OCI-M2 (cell line): Measurements from ENCODE around the gene MAFG.

ENCODE experiments used
- DNase-seq: peaks from one replicate; lab custom pipeline; 2025; ENCODE audit not compliant: unreplicated experiment; lab: John Stamatoyannopoulos, UW

Gene MAFG

GRCh38 chr17:81909966-81910839, 17.3 kb downstream of the MAFG start:
- no peak for DNase-seq

DNA sequence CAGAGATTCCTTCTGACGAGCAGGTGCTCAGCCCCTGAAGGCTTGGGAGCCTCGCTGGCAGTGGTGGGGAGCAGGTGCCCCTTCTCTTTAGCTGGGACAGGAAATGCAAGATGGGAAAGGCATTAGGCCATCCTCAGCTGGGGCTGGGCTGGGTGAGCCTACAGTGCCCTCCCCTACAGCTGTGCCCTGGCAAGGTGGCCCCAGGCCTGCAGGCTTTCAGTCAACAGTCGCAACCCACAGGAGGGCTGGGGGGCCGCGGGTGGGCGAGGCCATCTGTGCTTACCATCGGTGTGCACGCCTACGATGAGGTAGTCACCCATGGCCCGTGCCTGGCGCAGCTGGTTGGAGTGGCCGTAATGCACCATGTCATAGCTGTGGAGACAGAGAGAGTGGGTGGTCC, 18.3 kb downstream of the MAFG start:
- DNase-seq: no peak

GRCh38 chr17:81908793-81909192, 18.7 kb downstream of the MAFG start:
- DNase-seq: no peak

DNA sequence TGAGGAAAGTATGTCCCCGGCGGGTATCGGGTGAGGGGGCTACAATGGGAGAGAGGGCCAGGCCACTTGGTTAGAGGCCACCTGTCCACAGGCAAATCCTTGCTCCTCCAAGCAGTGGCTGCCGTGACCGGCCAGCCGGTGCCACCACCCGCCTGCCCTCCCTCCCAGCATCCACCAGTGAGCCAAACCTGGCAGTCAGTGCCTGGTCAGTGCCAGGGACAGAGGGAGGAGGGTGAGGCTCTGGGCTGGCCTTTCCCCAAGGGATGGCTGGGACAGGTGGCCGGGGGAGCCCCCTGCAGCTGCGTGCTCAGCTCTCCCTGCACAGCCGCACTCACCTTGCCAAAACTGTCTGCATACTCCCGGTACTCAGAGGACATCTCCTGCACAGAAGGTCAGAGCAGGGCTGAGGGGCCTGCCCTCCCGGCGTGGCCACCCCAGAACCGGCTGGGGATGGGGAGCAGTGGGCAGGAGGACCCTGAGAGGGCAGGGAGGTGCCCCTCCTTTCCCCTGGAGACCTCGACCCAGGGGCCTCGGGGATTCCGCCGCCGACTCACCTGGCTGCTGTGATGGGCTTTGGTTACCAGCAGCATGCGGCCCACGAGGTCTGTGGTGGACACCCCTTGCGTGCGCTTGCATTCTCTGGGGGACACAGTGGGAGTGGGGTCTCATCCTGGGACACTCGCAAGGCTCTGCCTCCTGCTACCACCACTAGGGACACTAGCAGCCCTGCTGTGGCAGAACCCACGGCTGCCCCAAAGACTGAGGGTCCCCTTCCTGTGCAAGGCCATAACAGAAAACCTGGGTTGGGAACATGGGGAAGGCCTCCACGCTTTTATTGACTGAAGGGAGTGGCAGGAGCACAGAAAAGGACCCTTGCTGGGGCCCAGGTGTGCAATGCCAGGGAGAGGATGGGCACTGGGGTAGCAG, 20.1 kb downstream of the MAFG start:
- no peak for DNase-seq

DNA sequence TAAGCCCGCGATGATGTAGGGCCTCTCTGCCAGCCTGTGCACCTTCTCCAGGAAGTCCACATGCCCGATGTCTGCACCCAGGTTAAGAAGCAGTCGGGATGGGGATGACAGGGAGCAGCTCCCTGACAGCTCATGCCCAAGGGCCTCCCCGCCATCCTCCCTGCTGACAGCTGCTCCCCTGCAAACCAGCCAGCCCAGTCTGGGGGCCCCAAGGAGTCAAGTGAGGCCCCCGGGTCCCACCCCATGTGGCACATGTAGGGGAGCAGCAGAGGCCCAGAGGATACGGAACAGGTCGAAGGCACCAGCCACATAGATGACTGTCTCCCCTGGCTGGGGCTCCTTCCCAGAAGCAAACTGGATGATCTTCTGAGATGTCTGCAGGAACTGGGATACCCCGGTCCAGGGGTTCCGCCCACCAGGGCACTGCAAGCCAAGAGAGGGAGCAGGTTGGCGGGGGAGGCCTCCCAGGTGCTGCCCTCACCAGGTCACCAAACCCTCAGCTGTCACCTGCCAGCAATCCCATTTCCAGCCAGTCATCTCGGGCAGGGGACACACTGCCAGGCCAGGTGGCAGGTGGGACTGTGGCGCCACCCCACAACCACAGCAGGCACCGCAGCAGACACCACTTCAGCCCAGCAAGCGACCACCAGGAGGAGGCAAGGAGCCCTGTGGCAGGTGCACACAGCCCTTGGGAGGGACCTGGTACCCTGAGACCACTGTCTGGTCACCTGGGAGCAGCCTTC, 20.9 kb downstream of the MAFG start:
- DNase-seq: no peak

- DNase-seq: no peak
Observed at GRCh38 chr17:81905993-81906392, 21.5 kb downstream of the MAFG start.

DNA sequence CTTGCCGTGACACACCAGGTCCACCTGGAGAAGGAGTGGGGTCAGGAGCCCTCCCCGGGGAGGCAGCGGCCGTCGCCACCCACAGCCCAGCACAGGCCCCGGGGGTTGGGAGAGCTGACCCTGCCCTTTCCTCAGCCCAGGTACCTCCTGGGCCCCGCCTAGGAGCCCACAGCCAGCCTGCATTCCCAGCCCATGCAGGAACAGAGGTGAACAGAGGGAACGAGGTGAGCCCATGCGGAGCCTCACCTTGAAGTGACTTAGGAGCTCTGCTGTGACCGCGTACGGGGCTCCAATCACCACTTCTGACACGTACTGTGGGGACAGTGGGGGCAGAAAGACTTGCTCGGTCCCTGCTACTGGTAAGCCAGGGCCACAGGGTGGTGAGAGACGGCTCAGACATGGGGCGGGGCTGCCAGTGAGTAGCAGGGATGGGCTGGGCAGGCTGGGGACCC, 22.1 kb downstream of the MAFG start:
- DNase-seq: no peak

DNA sequence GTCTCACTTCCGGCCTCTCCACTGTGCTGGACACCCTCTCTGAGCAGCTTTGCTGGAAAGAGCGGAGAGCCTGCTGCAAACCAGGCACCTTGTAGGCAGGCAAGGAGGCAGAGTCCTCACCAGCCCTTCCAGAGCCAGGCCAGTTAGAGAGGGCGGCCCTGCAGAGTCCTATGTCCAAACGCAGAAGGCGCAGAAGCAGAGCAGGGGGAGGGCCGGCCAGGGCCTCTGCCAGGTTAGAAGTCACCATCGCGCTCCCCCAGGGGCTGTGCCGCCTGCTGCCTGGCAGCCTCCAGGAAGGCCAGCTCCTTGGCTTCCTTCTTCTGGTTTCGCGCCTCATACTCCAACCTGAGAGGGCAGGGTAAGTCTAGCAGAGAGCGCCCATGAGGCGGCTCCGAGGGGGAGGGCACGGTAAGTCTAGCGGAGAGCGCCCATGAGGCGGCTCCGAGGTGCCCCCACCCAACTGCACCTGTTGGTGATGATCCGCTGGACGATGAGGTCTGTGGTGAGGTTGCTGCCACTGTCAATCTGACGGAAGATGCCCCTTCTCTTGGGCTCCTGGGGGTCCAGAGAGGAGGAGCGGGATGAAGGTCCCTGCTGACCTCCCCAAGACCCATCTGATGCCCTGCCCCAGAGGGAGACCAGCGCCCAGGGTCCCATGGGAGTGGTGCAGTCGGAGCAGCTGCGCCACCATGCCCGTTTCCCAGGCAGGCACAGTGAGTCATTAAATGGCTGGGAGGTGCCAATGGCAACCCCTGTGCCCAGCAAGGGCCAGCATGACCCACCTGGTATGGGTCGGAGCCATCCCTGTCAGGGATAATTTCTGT, 22.7 kb downstream of the MAFG start:
- no peak for DNase-seq

DNA sequence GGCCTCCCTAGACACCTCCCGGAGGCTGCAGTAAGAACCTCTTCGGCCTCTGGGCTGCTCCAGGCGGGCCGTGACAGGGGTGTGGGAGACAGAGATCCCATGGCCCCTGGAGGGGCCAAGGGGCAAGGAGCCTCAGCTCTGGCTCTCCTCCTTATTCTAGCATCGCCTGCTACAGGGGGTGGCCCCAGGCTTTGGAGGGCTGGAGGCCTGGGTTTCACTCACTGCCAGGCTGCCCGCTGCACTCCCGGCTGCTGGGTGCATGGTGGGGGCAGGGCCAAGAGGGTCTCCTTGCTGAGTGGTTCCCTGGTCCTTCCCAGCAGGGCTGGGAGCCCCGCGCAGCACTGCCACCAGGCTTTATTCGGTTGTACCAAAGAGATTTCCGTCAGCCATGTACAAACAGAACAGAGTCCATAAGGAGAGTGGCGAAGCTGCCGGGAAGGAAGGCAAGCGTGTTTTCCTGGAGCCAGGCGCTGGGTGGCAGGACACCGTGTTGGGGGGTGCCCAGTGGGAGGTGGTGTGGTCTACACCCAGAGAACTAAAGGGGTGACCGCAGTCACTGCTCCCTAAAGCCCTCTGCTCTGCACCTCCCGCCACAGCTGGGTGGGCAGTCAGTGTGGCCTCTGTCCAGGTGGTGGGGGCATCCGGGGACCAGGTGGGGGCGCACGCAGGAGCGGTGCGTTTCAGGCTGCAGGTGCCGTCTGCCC, 23.5 kb downstream of the MAFG start:
- no peak for DNase-seq

GRCh38 chr17:81903415-81903831, 24.1 kb downstream of the MAFG start:
- DNase-seq: no peak

GRCh38 chr17:81902653-81903414, 24.7 kb downstream of the MAFG start:
- no peak for DNase-seq

DNA sequence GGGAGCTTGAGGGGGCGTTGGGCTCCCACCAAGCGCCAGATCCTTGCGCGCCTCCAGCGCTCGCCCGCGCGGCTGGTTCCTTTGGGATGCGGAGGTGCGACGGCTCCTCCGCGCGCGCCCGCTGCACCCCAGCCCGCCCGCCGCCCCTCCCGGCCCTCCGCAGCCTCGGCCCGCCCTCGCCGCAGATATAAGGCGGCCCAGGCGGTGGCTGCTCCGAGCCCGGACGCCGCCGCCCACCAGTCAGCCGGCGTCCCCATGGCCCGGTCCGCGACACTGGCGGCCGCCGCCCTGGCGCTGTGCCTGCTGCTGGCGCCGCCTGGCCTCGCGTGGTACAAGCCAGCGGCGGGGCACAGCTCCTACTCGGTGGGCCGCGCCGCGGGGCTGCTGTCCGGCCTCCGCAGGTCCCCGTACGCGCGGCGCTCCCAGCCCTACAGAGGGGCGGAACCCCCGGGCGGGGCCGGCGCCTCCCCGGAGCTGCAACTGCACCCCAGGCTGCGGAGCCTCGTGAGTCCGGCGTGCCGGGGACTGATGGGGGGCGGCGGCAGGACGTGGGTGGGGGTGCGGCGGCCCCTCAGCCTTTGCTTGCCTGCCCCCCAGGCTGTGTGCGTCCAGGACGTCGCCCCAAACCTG, 25.4 kb downstream of the MAFG start, which contains the start of gene NPB:
NPB (plus strand) TSS at position 216 of the 630 bp plus-strand sequence; CDS start at position 256, 40 bp downstream.
- DNase-seq: no peak

DNA sequence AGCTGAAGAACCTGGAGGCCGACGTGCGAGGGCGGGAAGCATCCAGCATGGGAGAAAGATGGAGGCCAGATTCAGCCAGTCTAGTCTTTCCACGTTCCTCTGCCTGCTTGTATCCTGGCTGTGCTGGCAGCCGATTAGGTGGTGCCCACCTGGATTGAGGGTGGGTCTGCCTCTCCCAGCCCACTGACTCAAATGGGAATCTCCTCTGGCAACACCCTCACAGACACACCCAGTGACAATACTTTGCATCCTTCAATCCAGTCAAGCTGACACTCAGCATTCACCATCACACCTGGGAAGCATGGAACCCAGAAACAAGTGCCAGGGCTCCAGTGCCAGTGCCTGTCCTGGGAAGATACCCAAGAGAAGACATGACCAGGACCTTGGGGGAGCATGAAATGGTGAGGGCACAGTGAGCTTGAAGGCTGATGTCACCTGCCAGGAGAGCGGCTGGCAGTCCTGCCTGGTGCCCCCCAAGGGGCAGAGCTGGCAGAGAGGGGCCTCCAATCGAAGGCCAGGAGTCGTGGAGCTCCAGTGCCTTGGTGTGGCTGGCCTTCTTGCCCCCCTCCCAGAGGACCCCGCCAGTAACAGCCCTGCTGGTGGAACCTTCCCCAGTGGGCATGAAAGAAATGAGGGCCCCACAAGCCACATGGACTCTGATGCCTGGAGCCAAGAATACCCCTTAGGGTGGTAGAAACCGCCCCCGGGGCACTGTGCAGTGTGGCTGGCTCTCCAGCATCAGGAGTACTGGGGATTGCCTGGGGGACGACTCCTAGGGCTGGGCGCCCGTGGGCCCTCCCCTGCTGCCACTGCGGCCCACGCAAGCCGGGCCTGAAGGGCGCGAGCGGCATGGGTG, 26.1 kb downstream of the MAFG start:
- DNase-seq: no peak

- DNase-seq: no peak
Observed at GRCh38 chr17:81900181-81900820, 27.2 kb downstream of the MAFG start.

DNA sequence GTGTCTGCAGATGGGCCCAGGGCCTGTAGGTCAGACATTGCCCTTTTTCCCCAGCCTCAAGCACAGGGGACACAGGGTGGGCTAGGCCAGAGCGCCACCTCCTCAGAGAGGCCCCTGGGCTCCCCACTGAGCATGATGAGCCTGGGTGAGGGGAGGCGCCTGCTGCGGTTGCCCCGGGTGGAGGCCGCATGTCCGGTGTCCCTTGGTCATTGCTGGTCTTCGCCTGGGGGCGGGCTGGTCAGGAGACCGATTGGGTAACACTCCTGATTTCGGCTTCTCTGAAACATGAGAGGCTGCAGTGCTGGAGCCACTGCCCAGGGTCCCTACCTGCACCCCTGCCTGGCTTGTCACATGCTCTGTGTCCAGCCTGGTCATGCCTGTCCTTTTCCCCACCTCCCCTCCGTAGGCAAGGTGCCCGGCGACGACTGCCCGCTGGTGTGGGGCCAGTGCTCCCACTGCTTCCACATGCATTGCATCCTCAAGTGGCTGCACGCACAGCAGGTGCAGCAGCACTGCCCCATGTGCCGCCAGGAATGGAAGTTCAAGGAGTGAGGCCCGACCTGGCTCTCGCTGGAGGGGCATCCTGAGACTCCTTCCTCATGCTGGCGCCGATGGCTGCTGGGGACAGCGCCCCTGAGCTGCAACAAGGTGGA, 27.9 kb downstream of the MAFG start:
- DNase-seq: no peak

DNA sequence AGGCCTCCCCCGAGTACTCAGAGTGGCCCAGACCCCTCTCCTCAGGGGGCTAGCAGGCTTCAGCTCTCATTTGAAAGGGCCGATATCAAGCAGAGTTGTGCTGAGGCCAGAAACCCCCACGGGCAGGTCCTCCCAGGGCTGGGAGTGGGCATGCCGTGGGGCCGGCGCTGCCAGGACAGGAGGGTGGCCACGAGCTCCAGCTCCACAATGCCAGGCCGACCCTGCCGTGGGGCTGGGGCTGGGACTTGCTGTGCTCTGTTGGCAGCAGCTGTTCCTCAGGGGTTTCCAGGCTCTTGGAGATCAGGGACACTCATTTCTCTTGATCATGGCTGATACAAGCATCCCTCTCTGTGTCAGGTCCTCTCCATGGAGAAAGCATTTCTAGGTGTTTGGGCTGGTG, 28.6 kb downstream of the MAFG start:
- no peak for DNase-seq
